ENCODE results near the gene EEFSEC.

Gene EEFSEC

DNA sequence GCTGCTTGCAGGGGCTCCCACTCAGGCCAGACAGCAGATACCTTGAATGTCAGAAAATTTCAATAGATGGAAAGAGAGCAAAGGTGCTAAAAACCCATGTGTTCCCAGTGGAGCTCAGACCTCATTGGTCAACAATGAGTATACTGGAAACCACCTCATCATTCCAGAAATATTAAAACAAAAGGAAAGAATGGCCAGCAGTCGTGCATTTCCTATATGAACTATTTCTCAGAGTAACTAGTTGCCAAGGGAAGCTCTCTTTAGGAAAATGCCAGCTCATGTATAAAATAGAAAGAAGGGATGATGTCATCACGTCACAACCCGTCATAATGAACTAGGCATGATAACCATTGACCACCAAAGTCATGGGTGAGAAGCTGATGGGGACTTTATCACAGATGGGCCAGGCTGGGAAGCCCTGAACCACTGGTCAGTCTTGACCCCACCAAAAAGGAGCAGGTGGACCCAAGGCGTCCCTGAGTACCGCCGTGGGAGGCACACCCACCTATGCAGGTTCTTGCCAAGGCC, 295.9 kb downstream of the EEFSEC start:
- DNase-seq (ENCODE audit: low read depth), result no peak

GRCh38 chr3:128452120-128452519, 298.8 kb downstream of the EEFSEC start:
- DNase-seq (ENCODE audit: low read depth), result no peak

DNA sequence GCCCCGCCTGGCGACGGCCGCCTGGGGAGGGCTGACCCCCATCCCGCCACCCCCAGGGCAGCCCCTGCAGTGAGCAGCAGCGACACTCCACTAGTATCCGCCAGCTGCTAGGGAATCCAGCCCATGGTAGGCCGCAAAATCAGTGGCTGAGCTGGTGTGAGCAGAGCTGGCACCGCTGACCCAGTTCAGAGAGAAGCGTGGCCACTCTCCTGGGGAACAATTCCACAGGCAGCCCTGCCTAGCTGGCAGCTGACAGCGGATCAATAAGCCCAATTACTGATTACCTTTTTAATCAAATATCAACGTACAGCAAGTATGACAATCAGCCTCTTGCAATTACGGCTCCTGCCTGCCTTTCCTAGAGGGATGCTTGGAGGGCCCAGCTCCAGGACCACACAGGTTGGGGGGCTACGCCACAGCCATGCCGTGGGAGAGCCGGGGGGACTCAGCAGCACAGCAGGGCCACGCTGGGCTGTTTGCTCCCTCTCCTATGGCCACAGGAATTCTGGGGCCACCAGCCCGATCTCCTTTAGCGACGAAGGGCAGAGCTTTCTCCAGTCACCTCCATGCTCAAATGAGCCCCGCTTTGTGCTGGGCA, 299.5 kb downstream of the EEFSEC start:
- no peak for DNase-seq (ENCODE audit: low read depth)

DNA sequence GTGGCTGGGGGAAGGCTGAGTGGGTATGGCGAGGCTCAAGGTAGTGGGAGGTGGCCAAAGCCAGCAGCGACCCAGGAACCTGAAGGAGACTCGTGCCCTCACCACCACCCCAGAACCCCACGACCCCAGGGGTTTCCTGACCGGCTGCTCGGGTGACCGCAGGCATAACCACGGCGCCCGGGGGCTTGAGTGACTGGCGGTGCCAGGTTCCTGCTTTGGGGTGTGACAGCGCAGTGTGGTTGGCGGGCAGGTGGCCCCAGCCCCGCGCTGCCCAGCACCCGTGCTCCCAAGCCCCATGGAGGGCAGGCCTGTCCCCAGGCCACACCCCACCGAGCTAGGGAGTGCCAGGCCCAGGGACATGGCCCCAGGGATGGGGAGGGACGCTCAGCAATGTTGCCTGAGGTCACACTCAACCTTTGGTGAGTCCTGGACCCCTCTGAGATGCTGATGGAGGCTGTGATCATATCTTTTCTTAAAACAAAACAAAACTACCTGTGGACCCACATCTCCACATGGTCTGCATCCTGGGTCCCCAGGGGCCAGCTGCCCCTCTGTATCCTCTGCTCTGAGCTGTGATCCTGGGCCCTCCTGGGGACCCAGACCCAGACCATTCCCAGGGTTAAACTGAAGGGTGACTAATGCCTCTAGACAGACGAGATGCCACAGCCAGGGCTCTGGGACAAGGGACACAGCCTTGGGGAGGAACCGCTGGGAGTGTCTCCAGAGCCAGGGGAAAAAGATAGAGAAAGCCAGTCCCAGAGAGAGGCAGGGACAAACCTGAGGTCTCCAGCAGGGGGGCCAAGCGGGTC, 300.4 kb downstream of the EEFSEC start:
- DNase-seq (ENCODE audit: low read depth), result no peak

DNA sequence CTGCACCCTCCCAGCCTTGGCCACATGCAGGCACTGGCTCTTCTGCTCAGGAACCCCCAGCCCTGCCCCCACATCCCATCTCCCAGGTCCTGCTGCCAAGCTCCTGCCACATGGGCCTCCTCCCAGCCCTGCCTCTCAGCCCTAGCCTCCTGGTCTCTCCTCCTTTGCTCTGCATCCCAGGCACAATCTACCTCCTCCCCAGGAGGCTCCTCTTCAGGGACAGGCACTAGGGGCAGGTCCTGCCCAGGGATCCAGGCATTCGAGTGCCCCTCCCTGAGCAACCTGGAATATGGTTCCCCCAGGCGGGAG, 301.0 kb downstream of the EEFSEC start:
- DNase-seq (ENCODE audit: low read depth), result no peak

GRCh38 chr3:128455116-128455515, 301.8 kb downstream of the EEFSEC start:
- DNase-seq (ENCODE audit: low read depth), result no peak

GRCh38 chr3:128455786-128456748, 302.8 kb downstream of the EEFSEC start:
- DNase-seq (ENCODE audit: low read depth), result no peak

DNA sequence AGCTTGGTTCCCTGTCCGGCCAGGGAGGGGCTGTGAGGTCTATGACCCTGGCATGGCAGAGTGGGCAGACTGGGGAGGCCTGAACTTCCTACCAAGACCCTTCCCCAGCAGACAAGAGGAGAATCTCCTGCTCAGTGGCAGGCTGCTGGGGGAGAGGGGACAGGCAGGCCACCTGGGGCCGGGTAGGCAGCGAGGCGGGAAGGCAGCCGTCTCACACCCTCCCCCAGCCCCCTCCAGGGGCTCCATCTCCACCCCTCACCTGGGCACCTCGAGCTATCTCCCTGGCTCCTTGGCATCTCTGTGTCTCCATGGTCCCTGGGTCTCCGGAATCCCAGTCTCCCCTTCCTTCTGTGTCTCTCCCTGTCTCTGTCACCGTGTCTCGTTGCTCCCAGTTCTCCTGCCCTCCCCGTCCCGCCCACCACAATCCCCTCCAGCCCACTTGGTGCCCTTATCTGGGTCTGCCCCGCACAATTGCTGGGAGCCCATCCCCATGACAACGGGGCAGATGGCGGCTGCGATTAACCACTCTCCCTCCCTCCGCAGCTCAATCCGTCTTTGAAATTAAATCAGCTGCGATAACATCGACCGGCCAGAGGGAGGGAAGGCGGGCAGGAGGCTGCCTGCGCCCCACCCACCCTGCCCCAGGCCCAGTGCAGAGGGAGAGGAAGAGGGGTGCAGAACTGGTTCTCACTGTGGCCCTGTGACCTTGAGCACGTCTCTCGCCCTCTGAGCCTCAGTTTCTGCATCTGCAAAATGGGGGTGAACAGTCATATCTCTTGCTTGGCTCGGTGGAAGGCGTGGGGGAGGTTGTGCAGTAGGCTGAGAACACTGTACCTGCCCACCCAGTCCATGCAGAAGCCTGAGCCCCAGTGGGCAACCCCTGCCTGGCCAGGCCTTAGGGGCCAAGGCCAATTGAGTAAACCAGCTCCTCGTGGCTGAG, 303.8 kb downstream of the EEFSEC start:
- DNase-seq (ENCODE audit: low read depth), result no peak

GRCh38 chr3:128457937-128458336, 304.7 kb downstream of the EEFSEC start:
- no peak for DNase-seq (ENCODE audit: low read depth)

Measured in T-helper 22 cell (primary cell).